ENCODE measurements around the gene SPAG5.

Gene SPAG5

DNA sequence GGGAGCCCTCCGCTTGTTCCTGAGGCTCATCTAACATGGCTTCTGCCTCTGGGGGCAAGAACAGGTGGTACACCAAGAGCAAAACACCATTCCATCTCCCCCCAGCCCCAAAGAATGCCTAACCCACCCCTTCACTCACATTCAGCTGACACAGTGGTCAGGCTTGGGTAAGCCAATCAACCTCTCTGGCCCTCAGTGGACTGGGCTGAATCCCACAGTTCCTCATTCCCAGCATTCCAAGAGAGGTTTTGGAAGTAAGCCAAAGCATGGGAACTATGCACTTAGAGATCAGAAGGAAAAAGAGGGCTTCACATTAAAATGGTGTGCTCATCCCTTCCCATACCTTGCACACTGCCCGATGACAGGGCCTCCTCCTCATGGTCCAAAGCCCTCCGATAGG is 35.4 kb downstream of the SPAG5 start:
- DNase-seq (ENCODE audit: low read depth) = no peak
- no peak overlapping the region for H3K4me3 ChIP-seq (ENCODE audit: low read depth, low read length)
- TF ChIP-seq, protein P1, sequence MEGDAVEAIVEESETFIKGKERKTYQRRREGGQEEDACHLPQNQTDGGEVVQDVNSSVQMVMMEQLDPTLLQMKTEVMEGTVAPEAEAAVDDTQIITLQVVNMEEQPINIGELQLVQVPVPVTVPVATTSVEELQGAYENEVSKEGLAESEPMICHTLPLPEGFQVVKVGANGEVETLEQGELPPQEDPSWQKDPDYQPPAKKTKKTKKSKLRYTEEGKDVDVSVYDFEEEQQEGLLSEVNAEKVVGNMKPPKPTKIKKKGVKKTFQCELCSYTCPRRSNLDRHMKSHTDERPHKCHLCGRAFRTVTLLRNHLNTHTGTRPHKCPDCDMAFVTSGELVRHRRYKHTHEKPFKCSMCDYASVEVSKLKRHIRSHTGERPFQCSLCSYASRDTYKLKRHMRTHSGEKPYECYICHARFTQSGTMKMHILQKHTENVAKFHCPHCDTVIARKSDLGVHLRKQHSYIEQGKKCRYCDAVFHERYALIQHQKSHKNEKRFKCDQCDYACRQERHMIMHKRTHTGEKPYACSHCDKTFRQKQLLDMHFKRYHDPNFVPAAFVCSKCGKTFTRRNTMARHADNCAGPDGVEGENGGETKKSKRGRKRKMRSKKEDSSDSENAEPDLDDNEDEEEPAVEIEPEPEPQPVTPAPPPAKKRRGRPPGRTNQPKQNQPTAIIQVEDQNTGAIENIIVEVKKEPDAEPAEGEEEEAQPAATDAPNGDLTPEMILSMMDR (IDR thresholded peaks at IDR 0.05; ENCODE audit: insufficient read depth, low read depth, low read length, missing control alignments) = no peak

DNA sequence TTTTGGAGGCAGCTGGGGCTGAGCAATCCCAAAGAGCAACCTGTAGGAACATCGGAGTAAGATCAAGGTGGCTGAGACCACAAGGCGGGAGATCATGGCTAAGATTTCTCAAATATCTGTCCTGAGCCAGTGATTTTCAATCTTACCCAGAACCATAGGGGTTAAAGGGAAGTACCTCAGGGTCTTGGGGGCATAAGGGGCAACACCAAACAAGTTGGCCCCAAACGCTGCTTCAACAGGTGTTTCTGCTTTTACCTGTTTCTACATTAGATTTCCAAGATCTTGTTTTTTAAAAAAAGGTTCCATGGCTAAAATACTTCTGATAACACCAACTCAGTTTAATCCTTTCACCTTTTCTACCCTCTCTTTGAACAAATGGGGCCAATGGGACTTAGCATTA is 43.8 kb downstream of the SPAG5 start:
- DNase-seq (ENCODE audit: low read depth) = no peak
- H3K4me3 ChIP-seq (ENCODE audit: low read depth, low read length) = no peak overlapping the region
- TF ChIP-seq, protein P1 (IDR thresholded peaks at IDR 0.05; ENCODE audit: insufficient read depth, low read depth, low read length, missing control alignments) = no peak

DNA sequence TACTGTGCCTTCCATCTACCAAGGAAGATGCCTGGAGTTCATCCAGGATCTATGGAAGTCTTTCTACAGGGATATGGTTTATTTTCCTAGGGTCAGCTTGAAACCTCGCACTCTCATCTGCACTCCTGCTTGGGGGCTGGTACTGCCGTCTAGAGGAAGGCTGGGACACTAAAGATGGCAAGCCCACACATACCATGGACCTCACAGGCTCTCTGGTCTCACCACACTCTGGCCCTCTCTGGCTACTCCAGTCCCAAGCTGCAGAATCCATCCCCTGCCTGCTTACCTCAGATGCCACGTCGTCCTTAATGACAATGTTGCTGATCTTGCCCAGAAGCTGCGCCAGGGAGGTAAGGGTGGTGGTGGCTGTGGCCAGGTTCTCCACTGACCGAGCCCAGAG is 44.3 kb downstream of the SPAG5 start:
- no peak for DNase-seq (ENCODE audit: low read depth)
- H3K4me3 ChIP-seq (ENCODE audit: low read depth, low read length) = no peak overlapping the region
- TF ChIP-seq, protein P1 (IDR thresholded peaks at IDR 0.05; ENCODE audit: insufficient read depth, low read depth, low read length, missing control alignments) = no peak

DNA sequence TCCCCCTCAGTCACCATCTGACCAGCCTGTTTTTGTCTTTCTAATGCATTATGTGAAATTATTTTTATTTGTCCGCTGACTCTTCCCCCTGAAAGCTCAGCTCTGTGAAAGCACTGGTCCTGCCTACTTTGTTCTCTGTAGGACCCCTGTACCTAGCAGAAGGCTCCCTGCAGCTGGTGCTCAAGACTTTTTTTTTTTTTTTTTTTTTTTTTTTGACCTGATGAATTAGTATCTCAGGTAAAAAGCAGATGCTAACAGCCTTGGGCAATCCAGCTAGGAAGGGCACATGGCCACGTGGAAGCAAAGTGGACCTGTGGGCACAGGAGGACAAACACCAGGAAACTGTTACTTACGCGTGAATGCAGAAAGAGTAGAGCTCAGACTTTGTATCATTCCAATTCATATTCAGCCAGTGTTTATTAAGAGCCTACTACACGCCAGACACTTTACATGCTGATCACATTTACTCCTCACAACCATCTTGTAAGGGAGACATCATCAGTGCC is 45.8 kb downstream of the SPAG5 start:
- no peak for DNase-seq (ENCODE audit: low read depth)
- TF ChIP-seq, protein P1 (IDR thresholded peaks at IDR 0.05; ENCODE audit: insufficient read depth, low read depth, low read length, missing control alignments) = no peak
- H3K4me3 ChIP-seq (ENCODE audit: low read depth, low read length) = no peak overlapping the region

DNA sequence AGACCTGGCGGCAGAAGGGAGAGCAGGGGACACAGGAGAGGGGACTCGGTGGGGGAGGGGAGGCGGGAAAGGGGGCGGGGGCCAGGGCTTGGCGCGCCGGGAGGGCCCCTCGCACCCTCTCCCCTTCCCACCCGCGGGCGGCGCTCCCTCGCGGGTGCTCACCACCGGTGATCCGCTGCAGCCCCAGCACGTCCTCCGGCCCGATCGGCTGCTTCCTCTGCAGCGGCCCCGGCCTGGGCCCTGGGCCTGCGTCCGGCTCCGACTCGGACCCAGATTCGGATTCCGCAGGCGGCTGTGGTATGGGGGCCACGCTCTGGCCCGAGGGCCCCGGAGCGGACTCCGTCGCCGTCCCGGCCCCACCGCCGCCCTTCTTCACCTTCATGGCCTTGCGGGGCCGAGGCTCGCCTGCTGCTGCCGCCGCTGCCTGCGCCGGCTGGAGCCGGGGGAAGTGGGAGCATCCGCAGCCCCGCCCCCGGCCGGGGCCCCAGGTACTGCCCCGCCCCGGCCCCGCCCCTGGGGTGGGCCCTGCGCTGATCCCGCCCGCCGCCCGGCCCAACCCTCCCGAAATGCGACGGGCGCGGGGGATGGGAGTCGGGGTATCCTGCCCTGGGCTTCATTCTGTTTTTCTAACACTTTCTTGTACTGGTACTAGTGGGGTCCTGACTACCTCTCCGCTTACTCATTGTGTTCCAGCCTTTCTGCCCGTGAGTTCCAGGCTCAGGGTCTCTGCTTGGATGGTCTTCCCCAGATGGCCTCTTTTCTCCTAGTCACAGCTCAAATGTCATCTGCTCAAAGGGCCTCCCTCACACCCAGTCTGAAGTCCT is 46.4 kb downstream of the SPAG5 start, which contains the start of gene UNC119:
TSS of gene UNC119 (minus strand) at position 449 of the 824 bp plus-strand sequence. CDS start at position 382, 67 bp downstream.
- peak within 1 kb of the TSS; percentile 70 for H3K4me3 ChIP-seq (ENCODE audit: low read depth, low read length)
- DNase-seq (ENCODE audit: low read depth) = peak; percentile 84
- TF ChIP-seq, protein P1 (IDR thresholded peaks at IDR 0.05; ENCODE audit: insufficient read depth, low read depth, low read length, missing control alignments) = no peak

DNA sequence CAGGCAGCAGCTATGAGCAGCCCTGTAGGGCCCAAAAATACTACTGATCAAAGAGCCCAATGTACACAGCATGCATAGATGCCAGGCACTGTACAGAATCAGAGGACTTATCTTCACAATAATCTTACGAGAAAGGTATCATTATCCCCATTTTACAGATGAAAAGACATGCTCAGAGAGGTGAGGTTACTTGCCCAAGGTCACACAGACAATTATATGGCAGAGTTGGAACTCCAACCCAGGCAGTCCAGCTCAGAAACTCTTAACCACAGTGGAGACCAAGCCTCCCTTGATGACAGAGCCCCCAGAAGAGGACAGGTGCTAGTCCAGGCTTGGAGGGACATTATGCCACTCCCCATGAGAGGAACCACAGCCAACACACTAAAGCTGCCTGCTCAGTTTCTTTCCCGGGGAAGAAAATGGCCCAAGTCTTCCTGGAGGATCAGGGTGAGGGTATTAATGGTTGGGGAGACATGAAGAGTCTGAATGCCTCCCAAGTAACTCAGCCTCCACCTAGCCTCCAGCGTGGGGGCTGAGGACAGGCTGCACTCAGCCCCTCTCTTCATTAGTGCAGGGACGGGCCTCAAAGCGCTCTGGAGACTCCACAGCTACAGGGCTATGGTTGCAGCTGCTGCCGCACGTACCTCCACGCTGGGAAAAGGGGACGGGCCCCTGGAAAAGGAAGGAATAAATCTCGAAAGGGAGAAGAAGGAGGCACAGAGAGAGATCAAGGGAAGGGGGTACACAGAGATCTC is 47.2 kb downstream of the SPAG5 start:
- no peak for DNase-seq (ENCODE audit: low read depth)
- TF ChIP-seq, protein P1 (IDR thresholded peaks at IDR 0.05; ENCODE audit: insufficient read depth, low read depth, low read length, missing control alignments) = no peak
- H3K4me3 ChIP-seq (ENCODE audit: low read depth, low read length) = peak overlapping the region; percentile 70
